NCI-H524 (cell line): Measurements from ENCODE around the gene CDK18.
"Not testable (repeated sequence)": the region's sequence is repeated elsewhere in the genome, so short reads cannot be mapped to it uniquely, and the experiment has no call there.

ENCODE experiments used
- DNase-seq, 2 experiments: peaks; one replicate each; lab custom pipeline; 2025; lab: John Stamatoyannopoulos, UW

The CDK18 gene

DNA sequence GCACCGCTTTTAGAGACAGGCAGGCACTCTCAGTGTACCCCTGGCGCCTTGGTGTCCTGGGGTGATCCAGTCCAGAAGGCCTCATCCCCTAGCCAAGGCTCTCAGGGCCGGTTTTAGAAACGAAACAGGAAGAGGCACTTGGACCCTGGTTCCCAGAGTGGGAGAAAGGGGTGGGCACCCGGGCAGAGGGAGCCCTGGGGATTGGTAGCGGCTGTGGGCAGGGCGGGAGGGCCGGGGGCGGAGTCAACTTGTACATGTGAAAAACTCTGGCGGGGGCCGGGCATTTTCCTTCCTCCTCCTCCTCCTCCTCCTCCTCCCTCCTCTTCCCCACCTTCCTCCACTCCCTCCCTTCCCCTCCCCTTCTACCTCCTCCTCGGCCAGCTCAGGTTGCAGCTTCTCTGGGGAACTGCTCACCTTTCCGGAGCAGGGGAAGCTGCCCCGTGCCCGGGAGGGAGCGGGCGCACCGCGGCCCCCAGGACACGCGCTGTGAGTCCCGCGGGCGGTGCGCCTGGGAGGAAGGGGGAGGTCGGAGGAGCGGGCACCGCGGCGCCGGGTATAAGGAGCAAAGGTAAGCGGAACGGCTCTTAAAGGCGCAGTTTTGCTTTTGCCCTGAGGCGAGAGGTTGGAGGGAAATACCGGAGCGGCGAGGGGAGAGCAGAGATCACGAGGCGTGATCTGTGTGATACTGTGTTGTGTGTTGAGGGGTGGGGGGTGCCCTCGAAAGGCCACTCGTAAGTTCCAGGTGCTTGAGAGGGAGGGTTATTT lies at the start of gene CDK18:
Gene CDK18 (plus strand): TSS at position 359 of the 765 bp plus-strand sequence. CDS start 18,499 bp downstream, outside the sequence.
- DNase-seq = peak; percentile 49 to 73

DNA sequence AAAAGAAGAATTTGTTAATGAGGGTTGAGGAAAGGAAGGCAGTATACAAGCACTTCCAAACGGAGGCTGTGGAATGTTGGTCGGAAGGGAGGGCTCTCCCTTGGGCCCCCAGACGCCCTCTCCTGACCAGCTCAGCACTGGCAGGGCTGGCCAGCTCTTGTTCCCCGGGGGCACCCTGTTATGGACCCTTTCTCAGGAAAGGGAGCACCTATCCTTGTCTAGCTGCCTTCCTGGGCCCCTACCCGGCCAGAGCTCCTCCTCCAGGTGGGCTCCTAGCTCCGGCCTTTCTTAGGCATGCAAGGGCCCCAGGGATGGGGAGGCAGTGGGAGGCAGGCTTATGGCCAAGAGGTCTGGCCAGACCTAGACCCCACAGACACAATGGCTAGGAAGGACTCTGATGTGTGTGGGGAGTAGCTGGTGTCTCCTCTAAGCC lies 49.5 kb upstream of the CDK18 start:
- no peak for DNase-seq

DNA sequence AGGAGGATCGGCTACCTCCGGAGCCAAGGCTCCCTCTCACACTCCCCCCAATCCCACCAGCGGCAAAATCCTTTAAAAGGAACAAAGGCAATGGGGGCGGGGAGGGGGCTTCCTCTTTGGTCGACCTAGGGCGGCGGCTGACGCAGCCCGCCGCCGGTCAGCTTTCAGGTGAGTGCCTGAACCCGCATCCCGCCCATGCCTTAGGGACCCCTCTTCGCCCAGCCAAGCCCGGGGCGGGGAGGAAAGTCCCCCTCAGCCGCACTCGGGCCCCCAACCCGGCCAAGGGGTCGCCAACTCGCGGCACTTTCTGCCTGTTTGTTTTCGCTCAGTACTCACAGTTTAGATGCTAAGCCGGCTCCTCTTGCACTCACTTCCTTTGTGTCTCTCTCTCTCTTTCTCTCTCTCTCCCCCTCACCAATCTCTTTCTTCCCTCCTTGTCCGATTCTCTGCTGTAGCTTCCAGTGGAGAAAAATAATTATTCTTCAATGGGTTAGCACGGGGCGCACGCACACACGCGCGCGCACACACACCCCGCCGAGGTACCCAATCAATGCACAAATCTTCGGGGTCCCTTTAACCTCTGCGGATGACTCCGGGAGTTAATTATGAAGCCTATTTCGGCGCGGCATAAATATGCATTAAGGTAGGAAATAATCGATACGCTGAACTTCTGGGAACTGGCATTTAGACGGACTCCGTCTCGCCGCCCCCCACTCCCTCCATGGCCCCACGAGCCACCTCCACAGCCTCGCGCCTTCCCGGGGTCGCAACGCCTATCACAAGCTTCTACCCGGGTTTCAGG lies 48.7 kb upstream of the CDK18 start, which contains the start of gene BLACAT1:
Gene BLACAT1 (minus strand): TSS at position 465 of the 802 bp plus-strand sequence.
- no peak for DNase-seq

GRCh38 chr1:205456383-205456867 lies 48.0 kb upstream of the CDK18 start:
- DNase-seq = peak in 1 of 2 experiments; percentile 14

DNA sequence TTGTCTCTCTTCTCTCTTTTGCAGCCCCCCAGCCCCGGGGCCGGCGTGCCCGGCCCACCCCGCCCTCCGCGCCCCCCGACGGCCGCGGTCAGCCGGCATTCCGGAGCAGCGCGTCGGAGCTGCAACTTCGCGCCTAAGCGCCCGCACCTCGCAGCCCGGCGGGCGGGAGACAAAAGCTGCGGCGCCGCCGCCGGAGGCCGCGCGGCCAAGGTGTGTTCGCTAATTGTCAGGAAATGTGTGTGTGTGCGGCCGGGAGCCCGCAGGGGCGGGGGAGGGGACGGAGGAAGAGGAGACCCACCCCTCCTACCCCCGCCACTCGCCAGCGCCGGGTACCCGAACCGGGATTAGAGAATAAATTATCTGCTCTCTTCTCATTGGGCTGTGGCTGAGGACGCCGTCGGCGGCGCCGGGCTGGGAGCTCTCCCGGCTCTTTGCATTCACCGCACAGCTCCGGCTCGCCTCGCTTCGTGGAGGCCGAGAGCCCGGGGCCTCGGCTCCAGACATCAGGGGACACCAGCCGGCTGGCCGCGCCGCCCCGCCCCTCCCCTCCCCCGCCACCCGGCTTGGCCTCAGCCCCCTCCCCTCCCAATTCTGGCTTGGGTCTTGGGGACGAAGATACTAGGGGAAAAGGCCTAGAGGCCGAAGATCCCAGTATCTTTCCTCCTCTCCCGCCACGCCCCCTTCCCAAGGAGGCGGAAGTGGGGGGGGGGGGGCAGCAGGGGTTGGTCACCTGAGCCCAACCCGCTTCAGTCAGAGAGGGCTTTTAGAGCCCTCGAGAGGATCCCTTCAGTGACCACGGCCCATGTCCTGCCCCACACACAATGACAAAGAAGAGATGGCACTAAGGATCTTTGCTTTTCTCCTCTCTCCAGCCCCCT lies 47.4 kb upstream of the CDK18 start:
- DNase-seq = peak; percentile 38 to 56

DNA sequence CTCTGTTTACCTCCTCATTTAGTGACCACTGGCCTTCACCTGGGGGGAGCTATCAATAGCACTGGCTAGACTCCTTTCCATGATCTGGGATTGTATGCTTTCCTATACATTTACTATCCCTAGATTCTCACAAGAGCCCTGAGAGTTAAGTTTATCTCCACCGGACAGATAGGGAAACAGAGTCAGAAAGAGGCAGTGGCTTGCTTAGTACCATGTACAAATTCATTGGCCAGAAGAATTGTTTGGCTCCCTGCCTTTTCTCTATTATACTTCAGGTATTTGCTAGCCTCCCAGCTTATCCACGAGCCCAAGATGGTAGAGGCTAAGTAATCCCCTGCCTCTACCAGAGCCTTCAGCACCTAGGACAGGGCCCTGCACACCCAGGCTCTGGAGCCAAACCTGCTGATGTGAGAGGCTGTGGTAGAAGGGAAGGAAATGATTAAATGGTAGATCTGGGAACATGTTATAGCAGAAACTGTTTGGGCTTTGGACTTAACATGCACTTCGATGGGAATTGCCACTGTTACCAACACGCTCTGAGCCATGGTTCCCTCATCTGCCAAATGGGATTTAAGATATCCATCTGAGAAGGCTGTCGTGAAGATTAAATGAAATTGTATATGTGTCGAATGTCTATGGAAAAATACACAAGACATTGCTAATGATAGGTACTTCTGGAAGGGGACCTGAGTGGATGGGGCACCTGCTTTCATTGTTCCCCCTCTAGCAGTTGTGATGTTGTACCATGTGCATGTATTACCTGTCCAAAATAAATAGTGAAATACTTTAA lies 45.5 kb upstream of the CDK18 start:
- DNase-seq = peak in 1 of 2 experiments; percentile 47

DNA sequence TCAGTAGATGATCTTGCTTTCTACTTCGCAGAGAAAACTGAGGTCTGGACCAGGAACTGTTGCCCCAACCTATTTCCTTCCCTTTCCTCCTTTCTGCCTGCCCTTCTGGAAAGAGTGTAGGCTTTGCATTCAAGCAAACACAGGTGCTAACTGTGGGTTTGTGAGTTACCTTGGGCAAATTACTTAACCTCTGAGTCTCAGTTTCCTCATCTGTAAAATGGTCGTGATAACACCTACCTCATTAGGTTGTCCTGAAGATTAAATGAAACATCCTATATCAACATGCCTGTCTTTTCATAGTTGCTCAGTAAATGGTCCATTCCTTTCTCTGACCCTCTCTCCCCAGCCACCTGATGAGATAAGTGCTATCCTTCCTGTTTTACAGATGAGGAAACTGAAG lies 39.1 kb upstream of the CDK18 start:
- no peak for DNase-seq

DNA sequence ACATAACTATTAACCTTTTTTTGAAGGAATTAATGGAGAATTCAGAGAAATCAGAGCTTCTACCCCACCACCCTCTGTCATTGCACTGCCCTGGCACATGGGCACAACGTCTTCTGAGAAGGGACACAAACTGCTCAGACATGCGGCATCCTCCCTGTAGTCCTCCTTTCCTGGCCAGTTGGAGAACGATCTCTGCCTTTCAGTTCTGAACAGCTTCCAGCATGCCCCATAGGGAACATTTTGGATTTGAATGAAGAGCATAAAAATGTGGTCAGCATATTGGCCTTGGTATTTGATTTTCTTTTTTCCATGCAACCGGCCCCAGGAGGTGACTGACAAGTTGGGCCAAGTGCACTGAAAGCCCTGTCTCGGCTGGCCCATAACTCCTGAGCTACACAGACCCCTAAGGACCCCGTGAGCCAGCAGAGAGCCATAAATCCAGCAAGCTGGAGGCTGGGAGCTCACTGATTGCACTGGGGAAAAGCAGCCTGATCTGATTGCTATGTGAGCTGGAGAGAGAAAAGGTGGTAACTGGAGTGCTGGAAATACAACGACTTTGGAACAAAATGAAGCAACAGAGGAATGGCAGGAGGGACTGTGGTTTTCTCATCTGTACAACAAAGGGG lies 37.8 kb upstream of the CDK18 start:
- DNase-seq = no peak

DNA sequence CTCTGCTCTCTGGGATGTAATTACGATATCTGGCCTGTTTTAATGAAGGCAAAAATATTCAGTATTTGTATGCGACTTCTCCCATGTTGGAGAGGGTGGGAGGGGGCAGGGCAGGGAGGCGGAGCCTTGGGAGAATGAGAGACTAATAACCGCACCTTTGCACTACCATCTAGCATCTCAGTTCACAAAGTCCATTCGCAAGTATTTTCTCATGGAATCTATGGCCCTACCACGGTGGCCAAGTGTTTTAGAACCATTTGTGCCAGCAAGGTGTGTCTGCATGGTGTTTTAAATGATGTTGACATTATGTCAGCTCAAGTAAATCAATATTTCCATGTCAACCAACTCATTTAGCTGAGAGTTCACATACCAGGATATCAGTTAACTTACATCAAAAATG lies 34.3 kb upstream of the CDK18 start:
- DNase-seq = no peak

- DNase-seq = peak in 1 of 2 experiments; percentile 51
Measured at GRCh38 chr1:205472737-205473441, 31.6 kb upstream of the CDK18 start.

DNA sequence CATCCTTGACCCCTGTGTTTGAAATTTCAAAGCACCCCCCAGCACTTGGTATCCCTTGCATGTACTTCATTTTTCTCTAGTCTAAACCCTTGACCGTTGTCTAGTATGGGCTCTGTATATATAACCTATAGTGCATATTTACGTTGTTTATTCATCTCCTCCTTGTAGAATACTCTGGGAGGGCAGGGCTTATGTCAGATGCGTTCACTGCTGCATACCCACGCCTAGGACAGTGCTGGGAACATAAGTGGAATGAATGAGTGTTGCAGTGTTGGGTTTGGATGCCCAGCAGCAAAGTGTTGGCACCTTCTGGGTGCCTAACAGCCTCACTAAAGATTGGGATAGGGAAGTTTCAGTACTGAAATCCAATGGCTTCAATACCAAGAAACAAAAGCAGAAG lies 31.0 kb upstream of the CDK18 start:
- no peak for DNase-seq

GRCh38 chr1:205473966-205474365 lies 30.5 kb upstream of the CDK18 start:
- no peak for DNase-seq

GRCh38 chr1:205474571-205474970 lies 29.9 kb upstream of the CDK18 start:
- no peak for DNase-seq

DNA sequence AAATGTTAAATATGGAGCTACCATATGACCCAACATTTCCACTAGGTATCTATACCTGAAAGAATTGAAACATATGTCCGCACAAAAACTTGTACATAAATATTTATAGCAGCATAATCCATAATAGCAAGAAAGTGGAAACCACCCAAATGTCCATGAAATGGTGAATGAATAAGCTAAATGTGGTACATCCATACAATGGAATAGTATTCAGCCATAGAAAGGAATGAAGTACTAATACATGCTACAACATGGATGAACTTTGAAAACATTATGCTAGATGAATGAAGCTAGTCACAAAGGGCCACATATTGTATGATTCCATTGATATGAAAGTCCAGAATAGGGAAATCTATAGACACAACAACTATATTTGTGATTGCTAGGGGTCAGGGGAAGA lies 28.6 kb upstream of the CDK18 start:
- no peak for DNase-seq

DNA sequence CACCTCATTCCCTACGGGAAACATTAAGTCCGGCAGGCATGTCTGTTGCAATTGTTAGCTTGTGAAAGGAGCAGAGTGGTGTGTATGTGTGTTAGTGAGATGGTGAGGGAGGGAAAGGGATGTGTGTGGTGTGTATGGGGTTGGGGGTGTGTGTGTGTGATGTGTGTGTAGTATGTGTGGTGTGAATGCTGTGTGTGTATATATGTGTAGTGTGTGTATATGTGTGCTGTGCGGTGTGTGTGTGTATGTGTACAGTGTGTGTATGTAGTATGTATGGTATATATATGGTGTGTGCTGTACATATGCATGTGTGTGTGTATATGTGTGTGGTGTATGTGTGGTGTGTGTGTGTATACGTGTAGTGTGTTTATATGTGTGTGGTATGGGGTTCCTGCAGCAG lies 27.8 kb upstream of the CDK18 start:
- DNase-seq = no peak

DNA sequence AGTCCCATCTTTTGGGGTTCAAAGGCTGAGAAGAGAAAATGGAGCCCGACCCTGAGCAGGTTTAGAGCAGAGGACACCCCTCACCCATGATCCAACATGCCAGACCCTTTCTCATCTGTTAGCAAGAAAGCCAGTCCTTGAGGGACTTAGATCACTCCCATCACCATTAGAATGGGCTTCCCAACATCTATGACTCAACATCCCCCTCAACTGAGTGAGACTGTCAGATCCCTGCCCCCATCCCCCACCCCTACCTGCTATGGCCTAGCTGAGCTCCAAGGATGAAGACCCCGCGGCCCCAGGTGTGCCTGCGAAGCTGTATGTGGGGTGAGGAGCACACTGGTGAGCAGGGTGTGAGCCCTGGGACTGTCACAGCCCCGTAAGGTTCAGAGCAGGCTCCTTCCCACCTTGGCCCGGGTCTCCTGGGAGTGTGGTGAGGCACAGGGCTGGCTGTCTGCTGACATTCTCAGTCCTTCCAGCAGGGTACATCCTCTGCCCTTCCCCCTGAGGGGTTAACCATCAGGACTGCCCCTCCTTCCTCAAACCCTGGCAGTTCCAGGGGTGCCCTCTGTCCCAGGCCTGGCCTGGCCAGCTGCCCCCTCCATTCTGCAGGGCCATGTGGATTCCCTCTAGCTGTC lies 27.2 kb upstream of the CDK18 start:
- no peak for DNase-seq

DNA sequence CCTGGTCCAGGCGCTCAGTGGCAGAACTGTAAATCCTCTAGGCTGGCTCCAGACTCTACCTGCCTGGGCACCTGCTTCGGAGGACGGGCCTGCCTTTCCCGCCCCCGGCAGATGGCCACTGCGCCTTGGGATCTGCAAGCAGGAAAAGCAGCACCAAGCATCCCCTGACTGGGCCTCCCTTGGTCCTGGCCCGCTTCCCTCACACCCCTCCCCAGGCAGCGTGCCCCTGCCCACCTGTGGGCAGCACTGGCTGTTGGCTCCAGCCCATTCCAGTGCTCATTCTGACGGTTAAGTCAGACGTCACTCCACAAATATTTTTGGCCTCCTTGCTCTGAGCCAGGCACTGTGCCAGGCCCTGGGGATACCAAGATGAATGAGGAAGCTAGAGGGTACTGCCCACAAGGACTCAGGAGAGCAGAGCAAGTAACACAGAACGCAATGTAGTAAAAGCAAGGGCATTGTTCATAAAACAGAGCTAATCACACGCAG lies 26.7 kb upstream of the CDK18 start:
- DNase-seq = no peak

- not testable (repeated sequence) for DNase-seq
Measured at GRCh38 chr1:205478985-205479384, 25.5 kb upstream of the CDK18 start.

- no peak for DNase-seq
Measured at GRCh38 chr1:205480349-205480985, 24.0 kb upstream of the CDK18 start.
